Activated T-cell treated with anti-CD3 and anti-CD28 coated beads, Interleukin-2, amount 50 U/mL, for 4 hours (primary cell): ENCODE measurements around the gene ACAD10. TPM values are rescaled to one million over a fixed set of nuclear protein-coding genes. Genes with fewer than 3 reads are reported as not detected.

Source experiments
- ATAC-seq, 2 donors: fragments of 200-7000 bp; cut with Tn5 transposase; one replicate each; pipeline ENCODE4 v1.10.0; 2021
- DNase-seq: peaks from one replicate; pipeline ENCODE4 v3.0.0-alpha.2; 2020
- H3K27me3 Mint-ChIP-seq: one replicate; pipeline ENCODE4 v1.8.0; 2021; ENCODE audit warnings: low read depth, mixed read lengths
- H3K36me3 Mint-ChIP-seq: one replicate; pipeline ENCODE4 v1.8.0; 2022; ENCODE audit warnings: mixed read lengths; ENCODE audit not compliant: insufficient read depth
- H3K4me1 Mint-ChIP-seq: one replicate; pipeline ENCODE4 v1.8.0; 2021; ENCODE audit warnings: low read depth, mixed read lengths
- H3K4me3 Mint-ChIP-seq: one replicate; pipeline ENCODE4 v1.8.0; 2021; ENCODE audit warnings: mild to moderate bottlenecking, moderate library complexity, mixed read lengths
- H3K9me3 Mint-ChIP-seq: one replicate; pipeline ENCODE4 v1.8.0; 2021; ENCODE audit warnings: mixed read lengths
- total RNA-seq, 3 donors: library from RNA; stranded (reverse); gene quantifications; one replicate each; pipeline ENCODE4 v1.2.1, GENCODE V29; 2021

ACAD10 gene
- total RNA-seq, 3 donors from 2014 or later = 14.8 to 17.2 (median 16.1) TPM

- Mint-ChIP-seq H3K9me3 (no peaks in the 10 kb centered on the region), H3K4me3 (no peak overlapping the region), H3K27me3 (no peaks in the 10 kb centered on the region), H3K36me3 (peaks cover 3% of the 10 kb centered on the region), H3K4me1 (no peaks in the 10 kb centered on the region)
- no peak for ATAC-seq
- no peak for DNase-seq
Observed at GRCh38 chr12:111788178-111788654, 102.4 kb downstream of the ACAD10 start.

GRCh38 chr12:111789779-111790178, 103.9 kb downstream of the ACAD10 start:
- no peaks in the 10 kb centered on the region for H3K27me3 Mint-ChIP-seq
- no peaks in the 10 kb centered on the region for H3K9me3 Mint-ChIP-seq
- H3K4me3 Mint-ChIP-seq = no peak overlapping the region
- no peak for DNase-seq
- ATAC-seq = no peak
- no peaks in the 10 kb centered on the region for H3K4me1 Mint-ChIP-seq
- peaks cover 3% of the 10 kb centered on the region for H3K36me3 Mint-ChIP-seq

- DNase-seq (no peak), ATAC-seq (no peak)
- Mint-ChIP-seq H3K27me3 (no peaks in the 10 kb centered on the region), H3K9me3 (no peaks in the 10 kb centered on the region), H3K4me3 (no peak overlapping the region), H3K36me3 (peaks cover 3% of the 10 kb centered on the region), H3K4me1 (no peaks in the 10 kb centered on the region)
Observed at GRCh38 chr12:111791507-111791906, 105.7 kb downstream of the ACAD10 start.

- ATAC-seq (no peak), DNase-seq (no peak)
- Mint-ChIP-seq H3K4me1 (no peaks in the 10 kb centered on the region), H3K4me3 (no peak overlapping the region), H3K9me3 (no peaks in the 10 kb centered on the region), H3K27me3 (no peaks in the 10 kb centered on the region), H3K36me3 (peaks cover 3% of the 10 kb centered on the region)
Observed at GRCh38 chr12:111792155-111792855, 106.5 kb downstream of the ACAD10 start.

GRCh38 chr12:111792856-111793235, 107.0 kb downstream of the ACAD10 start:
- DNase-seq (no peak), ATAC-seq (no peak)
- no peaks in the 10 kb centered on the region for H3K9me3 Mint-ChIP-seq
- no peaks in the 10 kb centered on the region for H3K4me1 Mint-ChIP-seq
- H3K4me3 Mint-ChIP-seq = no peak overlapping the region
- H3K36me3 Mint-ChIP-seq = peaks cover 3% of the 10 kb centered on the region
- H3K27me3 Mint-ChIP-seq = no peaks in the 10 kb centered on the region

GRCh38 chr12:111798182-111798581, 112.3 kb downstream of the ACAD10 start:
- no peak for ATAC-seq
- H3K27me3 Mint-ChIP-seq = no peaks in the 10 kb centered on the region
- no peak for DNase-seq
- H3K36me3 Mint-ChIP-seq = no peaks in the 10 kb centered on the region
- no peak overlapping the region for H3K4me3 Mint-ChIP-seq
- no peaks in the 10 kb centered on the region for H3K9me3 Mint-ChIP-seq
- no peaks in the 10 kb centered on the region for H3K4me1 Mint-ChIP-seq

- Mint-ChIP-seq H3K36me3 (no peaks in the 10 kb centered on the region), H3K4me3 (no peak overlapping the region), H3K4me1 (no peaks in the 10 kb centered on the region), H3K9me3 (no peaks in the 10 kb centered on the region), H3K27me3 (no peaks in the 10 kb centered on the region)
- DNase-seq (no peak), ATAC-seq (no peak)
Observed at GRCh38 chr12:111799758-111800157, 113.9 kb downstream of the ACAD10 start.

- no peaks in the 10 kb centered on the region for H3K4me1 Mint-ChIP-seq
- DNase-seq (no peak), ATAC-seq (no peak)
- H3K36me3 Mint-ChIP-seq = no peaks in the 10 kb centered on the region
- no peaks in the 10 kb centered on the region for H3K27me3 Mint-ChIP-seq
- no peak overlapping the region for H3K4me3 Mint-ChIP-seq
- no peaks in the 10 kb centered on the region for H3K9me3 Mint-ChIP-seq
Observed at GRCh38 chr12:111803038-111803626, 117.3 kb downstream of the ACAD10 start.

- ATAC-seq (no peak), DNase-seq (no peak)
- Mint-ChIP-seq H3K4me3 (no peak overlapping the region), H3K9me3 (no peaks in the 10 kb centered on the region), H3K36me3 (no peaks in the 10 kb centered on the region), H3K27me3 (no peaks in the 10 kb centered on the region), H3K4me1 (no peaks in the 10 kb centered on the region)
Observed at GRCh38 chr12:111803851-111804250, 118.0 kb downstream of the ACAD10 start.

GRCh38 chr12:111806304-111806703, 120.5 kb downstream of the ACAD10 start:
- H3K27me3 Mint-ChIP-seq = no peaks in the 10 kb centered on the region
- H3K9me3 Mint-ChIP-seq = no peaks in the 10 kb centered on the region
- ATAC-seq (no peak), DNase-seq (no peak)
- H3K36me3 Mint-ChIP-seq = no peaks in the 10 kb centered on the region
- H3K4me1 Mint-ChIP-seq = no peaks in the 10 kb centered on the region
- H3K4me3 Mint-ChIP-seq = no peak overlapping the region

Other genes starting within 250 kb of the ACAD10 start
- 10 to 100 TPM; 32.3 to 34.8 (median 34.2) TPM for gene ATXN2, start 86.7 kb upstream of the ACAD10 start, total RNA-seq
- gene BRAP, start 97 bp upstream of the ACAD10 start, total RNA-seq = 10 to 100 TPM; 21.0 to 24.1 (median 23.1) TPM
- 1 to 10 TPM; 1.6 to 2.7 (median 2.7) TPM for gene ALDH2, start 80.9 kb downstream of the ACAD10 start, total RNA-seq
- 100 to 1,000 TPM in 1 of 3 donors, 10 to 100 TPM in 2; 98.7 to 109 (median 98.9) TPM for gene MAPKAPK5, start 156.2 kb downstream of the ACAD10 start, total RNA-seq